A673 (cell line): ENCODE results near the gene POU3F3. TPM values are rescaled to one million over a fixed set of nuclear protein-coding genes. Genes with fewer than 3 reads are reported as not detected.

Source experiments
- BruUV-seq: library from RNA; stranded (reverse); fragments of 400-500 nt; replicated peaks from 2 replicates; lab custom pipeline; 2021; lab: Mats Ljungman, UMichigan
- CTCF ChIA-PET: fragments of 300-600 bp; sonication (Branson Sonifier 250); formaldehyde crosslinking; loops from one replicate; lab custom pipeline; 2022; ENCODE audit warnings: antibody characterized with exemption; lab: Charles Lee
- POLR2A ChIA-PET: fragments of 300-600 bp; sonication (Branson Sonifier 250); formaldehyde crosslinking; loops from one replicate; lab custom pipeline; 2022; ENCODE audit warnings: antibody characterized with exemption; ENCODE audit not compliant: low non-redundant PET; lab: Charles Lee
- DNase-seq: peaks from one replicate; pipeline ENCODE4 v3.0.0-alpha.2; 2015; ENCODE audit warnings: low spot score
- H3K27ac ChIP-seq: fragments of 200-600 bp; sonication (generic); 2 replicates; pipeline ENCODE4 v1.5.1; 2016; ENCODE audit warnings: mixed run types, low read depth, mild to moderate bottlenecking, mixed read lengths, antibody characterized with exemption, low read length; ENCODE audit not compliant: poor library complexity, severe bottlenecking
- H3K27me3 ChIP-seq: fragments of 200-600 bp; sonication (generic); replicated peaks from 2 replicates; pipeline ENCODE4 v1.6.1; 2017; ENCODE audit warnings: mixed run types, low read depth, mild to moderate bottlenecking, mixed read lengths, antibody characterized with exemption, low read length; ENCODE audit not compliant: insufficient read depth, poor library complexity
- H3K36me3 ChIP-seq: fragments of 200-600 bp; sonication (generic); 2 replicates; pipeline ENCODE4 v1.6.1; 2016; ENCODE audit warnings: mixed run types, mild to moderate bottlenecking, mixed read lengths, antibody characterized with exemption, low read length; ENCODE audit not compliant: insufficient read depth, poor library complexity, severe bottlenecking
- H3K4me1 ChIP-seq: fragments of 200-600 bp; sonication (generic); 2 replicates; pipeline ENCODE4 v1.6.1; 2017; ENCODE audit warnings: mixed run types, mild to moderate bottlenecking, mixed read lengths, antibody characterized with exemption, low read length; ENCODE audit not compliant: insufficient read depth, poor library complexity, severe bottlenecking
- H3K4me3 ChIP-seq: fragments of 200-600 bp; sonication (generic); 2 replicates; pipeline ENCODE4 v1.5.1; 2016; ENCODE audit warnings: low read depth, mixed run types, mild to moderate bottlenecking, mixed read lengths, low read length; ENCODE audit not compliant: poor library complexity, severe bottlenecking
- H3K9me3 ChIP-seq: fragments of 200-600 bp; sonication (generic); 2 replicates; pipeline ENCODE4 v1.6.1; 2016; ENCODE audit warnings: mixed run types, low read depth, mild to moderate bottlenecking, mixed read lengths, antibody characterized with exemption, low read length; ENCODE audit not compliant: poor library complexity, severe bottlenecking
- EZH2 ChIP-seq: fragments of 200-600 bp; sonication (generic); IDR thresholded peaks from 2 replicates; pipeline ENCODE4 v1.6.1; 2017; ENCODE audit warnings: borderline replicate concordance, low read depth, mild to moderate bottlenecking, mixed read lengths, antibody characterized with exemption, low read length; ENCODE audit not compliant: poor library complexity, severe bottlenecking
- intact Hi-C: fragments of 100-400 bp; cut with micrococcal nuclease; formaldehyde crosslinking; loops from one replicate; pipeline ENCODE4 v1.10.0; 2022; ENCODE audit not compliant: unreplicated experiment
- total RNA-seq: library from RNA; stranded (reverse); gene quantifications from 2 replicates; pipeline ENCODE4 v1.2.3, GENCODE V29; 2021
- TF ChIP-seq, protein P1 (sequence below): fragments of 300-800, 200-600 bp; sonication (generic); conservative IDR thresholded peaks from 2 replicates; pipeline ENCODE4 v1.5.1; 2017; ENCODE audit warnings: low read depth, mild to moderate bottlenecking, antibody characterized with exemption, low read length, moderate library complexity, mixed read lengths

Gene POU3F3
- total RNA-seq, 1 experiment from 2014 or later = not detected

DNA sequence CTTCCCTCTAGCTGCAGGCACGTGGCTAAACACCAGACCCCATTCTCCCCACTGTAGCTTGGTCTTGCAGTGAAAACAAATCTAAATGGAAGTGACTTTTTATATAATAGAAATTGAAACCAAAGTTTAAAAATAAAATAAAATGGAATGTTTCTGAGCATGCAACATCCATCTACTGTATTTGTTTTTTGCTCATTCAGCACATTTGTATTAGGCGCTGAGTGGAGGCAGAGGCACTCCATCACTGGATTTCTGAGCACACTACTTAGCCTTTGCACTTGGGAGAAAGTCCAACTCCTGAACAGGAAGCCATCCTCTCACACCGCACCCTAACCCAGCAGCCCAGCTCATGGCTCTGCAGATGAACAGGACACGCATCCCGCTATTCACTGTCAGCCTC lies 37.8 kb upstream of the POU3F3 start:
- BruUV-seq = no TSS peak
- no peaks in the 10 kb centered on the region for H3K27me3 ChIP-seq
- POLR2A ChIA-PET = interaction anchor here (0.6 kb wide), 1 partner anchor 299 kb away, joined by 6 read pairs; no protein-coding TSS in a partner anchor
- CTCF ChIA-PET = no interaction called here
- H3K4me1 ChIP-seq = no peaks in the 10 kb centered on the region
- no peak for DNase-seq
- H3K4me3 ChIP-seq = no peak overlapping the region
- intact Hi-C loops = no loop called here
- H3K27ac ChIP-seq = no peak overlapping the region
- H3K36me3 ChIP-seq = no peaks in the 10 kb centered on the region
- no peaks in the 10 kb centered on the region for H3K9me3 ChIP-seq
- TF ChIP-seq, protein P1, sequence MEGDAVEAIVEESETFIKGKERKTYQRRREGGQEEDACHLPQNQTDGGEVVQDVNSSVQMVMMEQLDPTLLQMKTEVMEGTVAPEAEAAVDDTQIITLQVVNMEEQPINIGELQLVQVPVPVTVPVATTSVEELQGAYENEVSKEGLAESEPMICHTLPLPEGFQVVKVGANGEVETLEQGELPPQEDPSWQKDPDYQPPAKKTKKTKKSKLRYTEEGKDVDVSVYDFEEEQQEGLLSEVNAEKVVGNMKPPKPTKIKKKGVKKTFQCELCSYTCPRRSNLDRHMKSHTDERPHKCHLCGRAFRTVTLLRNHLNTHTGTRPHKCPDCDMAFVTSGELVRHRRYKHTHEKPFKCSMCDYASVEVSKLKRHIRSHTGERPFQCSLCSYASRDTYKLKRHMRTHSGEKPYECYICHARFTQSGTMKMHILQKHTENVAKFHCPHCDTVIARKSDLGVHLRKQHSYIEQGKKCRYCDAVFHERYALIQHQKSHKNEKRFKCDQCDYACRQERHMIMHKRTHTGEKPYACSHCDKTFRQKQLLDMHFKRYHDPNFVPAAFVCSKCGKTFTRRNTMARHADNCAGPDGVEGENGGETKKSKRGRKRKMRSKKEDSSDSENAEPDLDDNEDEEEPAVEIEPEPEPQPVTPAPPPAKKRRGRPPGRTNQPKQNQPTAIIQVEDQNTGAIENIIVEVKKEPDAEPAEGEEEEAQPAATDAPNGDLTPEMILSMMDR = no peak
- TF ChIP-seq EZH2 = no peak

DNA sequence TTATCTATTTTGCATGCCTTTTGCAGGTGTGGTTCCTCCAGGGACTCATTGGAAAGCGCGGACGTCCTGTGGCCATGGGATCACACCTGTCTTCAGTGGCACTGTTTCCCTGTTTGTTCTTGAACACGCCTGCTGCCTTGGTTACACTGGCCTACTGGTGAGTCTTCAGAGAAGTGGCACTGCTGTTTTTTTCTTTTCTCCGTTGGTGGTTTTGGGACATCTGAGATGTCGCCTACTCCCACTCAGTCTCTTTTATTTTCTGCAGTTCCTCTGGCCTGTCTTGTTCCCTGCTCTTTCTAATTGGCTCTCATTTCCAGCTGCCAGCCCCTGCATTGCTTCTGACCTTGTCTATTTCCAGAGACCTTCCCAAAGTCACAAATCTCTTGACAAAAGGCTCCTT lies 35.7 kb upstream of the POU3F3 start:
- Histone ChIP-seq H3K36me3 (no peaks in the 10 kb centered on the region), H3K4me3 (no peak overlapping the region), H3K4me1 (no peaks in the 10 kb centered on the region), H3K27me3 (no peaks in the 10 kb centered on the region), H3K9me3 (no peaks in the 10 kb centered on the region), H3K27ac (no peak overlapping the region)
- intact Hi-C loops = no loop called here
- TF ChIP-seq, protein P1 = no peak
- TF ChIP-seq EZH2 = no peak
- POLR2A ChIA-PET = no interaction called here
- CTCF ChIA-PET = no interaction called here
- DNase-seq = no peak
- no TSS peak for BruUV-seq

DNA sequence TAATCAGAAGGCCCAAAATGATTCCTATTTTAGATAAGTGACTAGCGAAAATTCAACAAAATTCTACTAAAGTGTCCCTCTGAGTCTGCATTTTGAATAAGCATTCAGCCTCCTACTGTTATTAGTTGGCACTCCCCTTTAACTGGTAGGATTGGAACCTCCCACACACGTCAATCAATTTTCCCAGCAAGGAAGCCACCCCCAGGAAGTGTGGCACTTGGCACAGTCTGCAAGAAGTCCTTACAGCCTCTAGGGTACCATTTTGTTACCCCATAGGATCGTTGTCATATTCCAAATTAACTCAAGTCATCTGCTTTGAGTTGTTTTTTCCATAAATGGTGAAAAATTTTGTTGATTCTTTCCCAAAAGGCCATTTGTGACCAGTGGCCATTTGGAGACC lies 33.8 kb upstream of the POU3F3 start:
- Histone ChIP-seq H3K27ac (no peak overlapping the region), H3K4me1 (no peaks in the 10 kb centered on the region), H3K27me3 (no peaks in the 10 kb centered on the region), H3K36me3 (no peaks in the 10 kb centered on the region), H3K9me3 (no peaks in the 10 kb centered on the region), H3K4me3 (no peak overlapping the region)
- DNase-seq = no peak
- TF ChIP-seq, protein P1 = no peak
- no peak for TF ChIP-seq EZH2
- intact Hi-C loops = no loop called here
- ChIA-PET CTCF (no interaction called here), POLR2A (no interaction called here)
- no TSS peak for BruUV-seq
